HepG2 (cell line): ENCODE data around the gene INAFM1. TPM values are rescaled to one million over a fixed set of nuclear protein-coding genes. Genes with fewer than 3 reads are reported as not detected.

ENCODE experiments used
- GFI1 ChIP-seq: sonication (generic); formaldehyde crosslinking; IDR thresholded peaks from 2 replicates; pipeline ENCODE4 v1.5.0; 2020; ENCODE audit warnings: missing genetic modification reagents, mild to moderate bottlenecking, borderline replicate concordance
- JDP2 ChIP-seq: sonication (generic); formaldehyde crosslinking; IDR thresholded peaks from 2 replicates; pipeline ENCODE4 v1.8.1; 2022; ENCODE audit warnings: missing genetic modification reagents, borderline replicate concordance
- NR2F2 ChIP-seq: IDR thresholded peaks from 2 replicates; pipeline ENCODE4 v1.6.1; 2012; ENCODE audit warnings: low read depth, inconsistent platforms, borderline replicate concordance
- RARA ChIP-seq: IDR thresholded peaks from 2 replicates; pipeline ENCODE4 v1.6.1; 2016; ENCODE audit warnings: missing genetic modification reagents, missing compliant biosample characterization
- RBFOX2 ChIP-seq: fragments of 200-400 bp; formaldehyde crosslinking; IDR thresholded peaks from 2 replicates; pipeline ENCODE4 v1.6.1; 2017; ENCODE audit warnings: low read depth, mild to moderate bottlenecking, low read length
- REST ChIP-seq, 2 experiments: IDR thresholded peaks; 2 replicates each; pipeline ENCODE4 v1.6.1; 2011 to 2012; ENCODE audit warnings: low read length in 2 of 2, borderline replicate concordance in 1 of 2, low read depth in 1 of 2, mild to moderate bottlenecking in 1 of 2, moderate library complexity in 1 of 2
- TERF1 ChIP-seq: sonication (generic); formaldehyde crosslinking; IDR thresholded peaks from 2 replicates; pipeline ENCODE4 v1.8.0; 2022; ENCODE audit warnings: mild to moderate bottlenecking, missing genetic modification reagents, moderate library complexity
- ZBED4 ChIP-seq: sonication (generic); formaldehyde crosslinking; IDR thresholded peaks from 2 replicates; pipeline ENCODE4 v1.4.0; 2020; ENCODE audit warnings: missing genetic modification reagents, borderline replicate concordance
- ZSCAN12 ChIP-seq: sonication (generic); formaldehyde crosslinking; IDR thresholded peaks from 2 replicates; pipeline ENCODE4 v1.9.0; 2021; ENCODE audit warnings: mild to moderate bottlenecking, missing genetic modification reagents
- polyA plus RNA-seq, 8 experiments: library from polyadenylated mRNA; depleted of rRNA in 3 of 8; stranded (reverse) in 7 of 8; unstranded in 1 of 8; fragments of >200 nt; fragmentation: Illumina TruSeq in 4 of 8; extraction: Trizol in 4 of 8; gene quantifications; 2 replicates each; pipeline versions ENCODE4 v1.2.1 to v1.2.3, GENCODE V29; 2011 to 2016; ENCODE audit warnings: low read depth in 4 of 8, missing spikeins in 1 of 8, mixed read lengths in 1 of 8; ENCODE audit not compliant: insufficient read depth in 1 of 8
- total RNA-seq, 5 experiments: library from RNA; depleted of rRNA; stranded (reverse); fragments of >200 nt; fragmentation: Illumina TruSeq; extraction: Trizol; gene quantifications; 2 replicates each; pipeline ENCODE4 v1.2.3, GENCODE V29; 2016; ENCODE audit warnings: low read depth in 1 of 5
- TF ChIP-seq, protein P1 (sequence below): sonication (generic); formaldehyde crosslinking; IDR thresholded peaks from 2 replicates; pipeline ENCODE4 v1.4.0; 2020; ENCODE audit warnings: mild to moderate bottlenecking, low read depth, missing genetic modification reagents
- TF ChIP-seq, protein P2 (sequence below): sonication (generic); formaldehyde crosslinking; conservative IDR thresholded peaks from 2 replicates; pipeline ENCODE4 v1.4.0; 2020; ENCODE audit warnings: mild to moderate bottlenecking, missing genetic modification reagents, moderate library complexity
- TF ChIP-seq, protein P3 (sequence below): sonication (generic); formaldehyde crosslinking; IDR thresholded peaks from 2 replicates; pipeline ENCODE4 v1.4.0; 2020; ENCODE audit warnings: missing genetic modification reagents

INAFM1 gene
- total and polyA plus RNA-seq, 2 of the 13 experiments (the other 11 are each of a cell fraction or from before 2014, with no cell fraction given), result 0.88 to 1.9 TPM

- TF ChIP-seq TERF1 (CRISPR knock-in tag), result no peak
- no peak for TF ChIP-seq JDP2 (CRISPR knock-in tag)
- TF ChIP-seq, protein P1, sequence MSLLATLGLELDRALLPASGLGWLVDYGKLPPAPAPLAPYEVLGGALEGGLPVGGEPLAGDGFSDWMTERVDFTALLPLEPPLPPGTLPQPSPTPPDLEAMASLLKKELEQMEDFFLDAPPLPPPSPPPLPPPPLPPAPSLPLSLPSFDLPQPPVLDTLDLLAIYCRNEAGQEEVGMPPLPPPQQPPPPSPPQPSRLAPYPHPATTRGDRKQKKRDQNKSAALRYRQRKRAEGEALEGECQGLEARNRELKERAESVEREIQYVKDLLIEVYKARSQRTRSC (CRISPR knock-in tag), result no peak
- TF ChIP-seq, protein P2, sequence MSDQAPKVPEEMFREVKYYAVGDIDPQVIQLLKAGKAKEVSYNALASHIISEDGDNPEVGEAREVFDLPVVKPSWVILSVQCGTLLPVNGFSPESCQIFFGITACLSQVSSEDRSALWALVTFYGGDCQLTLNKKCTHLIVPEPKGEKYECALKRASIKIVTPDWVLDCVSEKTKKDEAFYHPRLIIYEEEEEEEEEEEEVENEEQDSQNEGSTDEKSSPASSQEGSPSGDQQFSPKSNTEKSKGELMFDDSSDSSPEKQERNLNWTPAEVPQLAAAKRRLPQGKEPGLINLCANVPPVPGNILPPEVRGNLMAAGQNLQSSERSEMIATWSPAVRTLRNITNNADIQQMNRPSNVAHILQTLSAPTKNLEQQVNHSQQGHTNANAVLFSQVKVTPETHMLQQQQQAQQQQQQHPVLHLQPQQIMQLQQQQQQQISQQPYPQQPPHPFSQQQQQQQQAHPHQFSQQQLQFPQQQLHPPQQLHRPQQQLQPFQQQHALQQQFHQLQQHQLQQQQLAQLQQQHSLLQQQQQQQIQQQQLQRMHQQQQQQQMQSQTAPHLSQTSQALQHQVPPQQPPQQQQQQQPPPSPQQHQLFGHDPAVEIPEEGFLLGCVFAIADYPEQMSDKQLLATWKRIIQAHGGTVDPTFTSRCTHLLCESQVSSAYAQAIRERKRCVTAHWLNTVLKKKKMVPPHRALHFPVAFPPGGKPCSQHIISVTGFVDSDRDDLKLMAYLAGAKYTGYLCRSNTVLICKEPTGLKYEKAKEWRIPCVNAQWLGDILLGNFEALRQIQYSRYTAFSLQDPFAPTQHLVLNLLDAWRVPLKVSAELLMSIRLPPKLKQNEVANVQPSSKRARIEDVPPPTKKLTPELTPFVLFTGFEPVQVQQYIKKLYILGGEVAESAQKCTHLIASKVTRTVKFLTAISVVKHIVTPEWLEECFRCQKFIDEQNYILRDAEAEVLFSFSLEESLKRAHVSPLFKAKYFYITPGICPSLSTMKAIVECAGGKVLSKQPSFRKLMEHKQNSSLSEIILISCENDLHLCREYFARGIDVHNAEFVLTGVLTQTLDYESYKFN (CRISPR knock-in tag), result peak; percentile 28; the same call in 1 of the 2 replicates
- no peak for TF ChIP-seq ZBED4 (CRISPR knock-in tag)
- TF ChIP-seq RBFOX2, result no peak
- TF ChIP-seq RARA (CRISPR knock-in tag), result 0 out of 2 replicates have a peak, but pooled peaks have one; percentile 31
- TF ChIP-seq ZSCAN12 (CRISPR knock-in tag), result no peak
- no peak for TF ChIP-seq GFI1
- no peak for TF ChIP-seq NR2F2
- TF ChIP-seq REST (IDR thresholded peaks at IDR 0.05; ENCODE audit: borderline replicate concordance in 1 of 2, low read depth in 1 of 2, low read length in 2 of 2), result no peak
- TF ChIP-seq, protein P3, sequence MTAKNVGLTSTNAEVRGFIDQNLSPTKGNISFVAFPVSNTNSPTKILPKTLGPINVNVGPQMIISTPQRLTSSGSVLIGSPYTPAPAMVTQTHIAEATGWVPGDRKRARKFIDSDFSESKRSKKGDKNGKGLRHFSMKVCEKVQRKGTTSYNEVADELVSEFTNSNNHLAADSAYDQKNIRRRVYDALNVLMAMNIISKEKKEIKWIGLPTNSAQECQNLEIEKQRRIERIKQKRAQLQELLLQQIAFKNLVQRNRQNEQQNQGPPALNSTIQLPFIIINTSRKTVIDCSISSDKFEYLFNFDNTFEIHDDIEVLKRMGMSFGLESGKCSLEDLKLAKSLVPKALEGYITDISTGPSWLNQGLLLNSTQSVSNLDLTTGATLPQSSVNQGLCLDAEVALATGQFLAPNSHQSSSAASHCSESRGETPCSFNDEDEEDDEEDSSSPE (CRISPR knock-in tag), result peak; percentile 52; the same call in 1 of the 2 replicates
These were observed 30.6 kb downstream of the INAFM1 start (continued) for GRCh38 chr19:47305309-47305751.
